GM18861 (cell line): ENCODE measurements around the gene COL4A1.

Source experiments
- ATAC-seq: cut with Tn5 transposase; IDR thresholded peaks from one replicate; pipeline ENCODE4 v1.9.1; 2021; ENCODE audit not compliant: unreplicated experiment

Gene COL4A1

DNA sequence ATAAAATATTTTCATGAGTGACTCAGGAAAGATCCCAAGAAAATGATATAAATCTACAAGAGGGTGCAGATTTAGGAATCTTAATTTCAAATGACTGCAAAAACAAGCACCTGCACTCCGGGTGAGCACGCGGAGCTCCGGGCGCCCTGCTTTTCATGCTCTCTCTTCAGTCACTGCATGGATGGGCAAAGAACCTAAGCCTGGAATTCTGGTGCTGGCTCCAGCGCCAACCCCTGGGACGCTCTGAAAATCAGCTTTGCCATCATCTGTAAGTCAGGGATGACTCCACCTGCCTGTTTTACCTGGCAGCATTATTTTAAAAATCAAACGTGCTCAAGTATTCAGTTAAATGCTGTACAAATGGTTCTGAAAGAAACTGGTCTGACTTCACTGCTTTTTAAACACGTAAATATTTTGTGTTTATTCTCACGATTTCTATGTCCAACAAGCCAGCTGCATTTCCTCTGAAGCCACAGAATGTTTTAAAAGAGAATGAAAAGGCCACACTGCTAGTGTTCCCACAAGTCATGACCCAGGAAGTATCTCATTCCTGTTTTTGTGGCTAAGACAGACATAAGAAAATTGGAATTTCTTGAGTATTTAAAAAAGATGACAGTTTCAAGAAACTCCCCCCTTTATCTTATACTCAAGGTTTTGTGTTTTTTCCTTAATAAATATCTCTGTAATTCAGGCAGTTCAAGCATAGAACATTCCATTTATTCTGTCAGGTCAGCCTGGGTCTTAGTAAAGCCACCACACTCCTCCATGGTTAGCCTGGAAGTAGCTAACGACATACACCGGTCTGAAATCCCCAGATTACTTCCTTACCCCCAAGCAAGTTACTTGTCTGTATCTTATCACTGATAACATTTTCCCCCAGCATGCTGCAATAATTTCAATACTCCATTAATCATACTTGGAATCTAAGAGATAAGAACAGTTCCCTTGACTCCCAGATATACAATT is 81.1 kb downstream of the COL4A1 start:
- ATAC-seq: no peak

DNA sequence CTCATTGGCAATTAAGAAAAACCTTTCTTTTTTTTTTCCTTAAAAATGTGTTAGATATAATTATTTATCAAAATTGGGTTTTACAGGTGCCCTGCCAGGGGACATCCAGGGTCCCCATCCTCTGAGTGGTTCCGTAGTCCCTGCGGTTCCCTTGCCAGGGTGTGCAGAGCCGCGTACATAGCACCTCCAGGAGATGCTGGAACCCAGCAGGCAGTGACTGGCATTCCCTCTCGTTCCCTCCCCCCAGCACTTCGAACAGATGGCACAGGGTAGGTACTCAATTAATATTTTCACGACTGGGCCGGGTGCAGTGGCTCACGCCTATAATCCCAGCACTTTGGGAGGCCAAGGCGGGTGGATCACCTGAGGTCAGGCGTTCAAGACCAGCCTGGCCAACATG is 82.0 kb downstream of the COL4A1 start:
- no peak for ATAC-seq

DNA sequence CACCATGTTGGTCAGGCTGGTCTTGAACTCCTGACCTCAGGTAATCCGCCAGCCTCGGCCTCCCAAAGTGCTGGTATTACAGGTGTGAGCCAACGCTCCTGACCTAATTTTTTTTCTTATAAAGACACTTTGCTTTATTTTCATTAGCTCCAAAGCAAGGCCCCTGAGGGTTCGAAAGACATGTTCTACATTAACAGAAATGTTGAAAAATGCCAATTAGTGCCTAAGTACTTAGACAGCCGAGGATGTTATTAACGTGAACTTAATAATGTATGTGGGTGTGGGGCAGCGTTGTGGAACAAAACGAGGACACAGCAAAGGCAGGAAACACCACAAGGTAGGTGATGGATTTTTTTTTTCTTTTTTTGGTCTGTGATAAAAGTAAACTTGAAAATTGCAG is 82.4 kb downstream of the COL4A1 start:
- no peak for ATAC-seq

DNA sequence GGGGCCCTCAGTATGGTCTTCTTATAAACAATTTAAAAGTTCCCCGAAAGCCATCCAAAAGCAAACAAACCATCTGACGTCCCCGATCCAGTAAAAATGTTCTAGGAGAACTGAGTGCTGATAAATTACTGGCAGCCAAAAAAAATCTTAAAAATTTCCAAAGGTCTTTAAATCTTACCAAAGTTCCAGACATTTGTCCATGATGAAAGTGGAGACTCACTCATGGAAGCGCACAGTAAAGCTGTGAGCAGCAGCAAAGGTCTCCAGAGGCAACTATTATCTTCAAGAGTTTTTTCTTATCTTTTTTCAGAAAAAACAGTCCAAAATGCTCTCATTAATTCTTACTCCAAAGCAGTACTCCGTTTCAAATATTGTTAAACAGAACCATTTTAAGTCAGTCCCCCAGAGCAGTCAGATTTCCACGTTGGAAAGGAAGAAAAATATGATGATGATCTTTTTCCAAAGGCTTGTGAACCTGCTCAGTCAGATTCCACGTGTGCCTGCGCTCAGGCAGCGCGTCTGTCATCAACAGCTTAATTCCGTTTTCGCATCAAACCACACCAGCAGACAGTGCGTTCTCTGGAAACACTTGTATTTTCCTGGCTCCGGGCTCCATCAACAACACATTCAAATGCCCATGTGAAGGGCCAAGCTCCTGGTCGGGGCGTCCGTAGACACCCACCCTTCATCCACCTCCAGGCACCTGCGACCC is 85.4 kb downstream of the COL4A1 start:
- no peak for ATAC-seq

DNA sequence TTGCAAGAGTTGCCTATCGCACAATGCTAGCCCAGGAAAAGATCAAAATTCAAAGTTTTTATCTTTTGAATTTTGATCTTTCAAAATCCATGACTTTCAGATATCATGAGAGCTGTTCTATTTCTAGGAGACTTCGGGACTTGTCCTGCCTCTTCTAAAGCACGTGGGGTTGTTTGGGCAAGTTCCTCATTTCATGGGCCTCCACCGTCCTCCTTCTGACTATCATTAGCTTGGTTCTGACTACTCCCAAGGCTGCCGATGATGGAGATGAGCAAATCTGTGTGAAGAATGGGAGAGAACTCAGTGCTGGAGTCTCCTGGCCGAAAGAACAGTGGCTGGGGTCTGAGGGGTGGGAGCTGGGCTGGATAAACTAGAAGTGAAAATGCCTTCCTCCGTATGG is 86.5 kb downstream of the COL4A1 start:
- ATAC-seq: no peak

DNA sequence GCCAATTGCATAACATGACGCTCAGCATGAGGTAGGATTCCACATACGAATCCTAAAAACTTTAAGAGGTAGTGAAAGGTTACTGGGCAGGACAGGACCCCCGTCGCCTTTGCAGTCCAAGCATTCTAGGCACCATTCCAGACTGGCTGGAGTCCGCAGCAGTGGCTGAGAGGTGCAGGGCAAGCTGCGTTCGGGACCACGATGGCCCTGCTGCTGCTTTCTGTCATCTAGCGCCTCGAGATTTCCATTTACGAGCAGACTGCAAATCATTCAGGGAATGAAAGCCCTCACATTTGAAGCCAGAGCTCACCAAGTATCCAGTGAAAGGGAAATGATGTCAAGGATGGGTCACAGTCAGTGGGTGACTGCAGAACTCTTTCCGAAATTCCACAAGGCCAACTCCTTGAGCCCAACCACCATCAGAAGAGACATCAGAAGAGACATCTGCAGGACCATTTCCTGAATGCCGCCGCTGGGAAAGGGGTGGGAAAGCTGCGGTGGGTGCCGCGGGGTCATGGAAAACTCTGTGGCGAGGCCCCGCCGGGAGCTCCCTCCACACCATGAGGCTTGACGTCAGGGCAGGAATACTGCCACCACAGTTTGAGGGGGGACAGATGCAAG is 88.3 kb downstream of the COL4A1 start:
- ATAC-seq: no peak

DNA sequence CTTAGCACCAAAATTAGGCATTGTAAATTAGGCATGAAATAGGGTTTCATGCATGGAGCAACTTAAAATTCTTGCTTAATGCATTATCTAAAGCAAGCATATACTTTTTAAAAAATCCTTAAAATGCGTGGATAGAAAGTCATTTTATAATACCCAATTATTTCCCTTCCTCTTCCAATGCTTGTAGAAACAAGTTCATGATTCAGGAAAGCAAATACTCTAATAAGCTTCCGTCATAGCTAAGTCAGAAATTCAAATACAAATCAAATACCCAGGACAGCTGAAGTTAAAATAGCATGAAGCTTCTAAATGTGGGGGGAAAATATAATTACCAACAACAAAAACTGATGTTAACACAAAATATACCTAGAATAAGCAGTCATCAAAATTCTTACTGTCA is 89.1 kb downstream of the COL4A1 start:
- no peak for ATAC-seq

DNA sequence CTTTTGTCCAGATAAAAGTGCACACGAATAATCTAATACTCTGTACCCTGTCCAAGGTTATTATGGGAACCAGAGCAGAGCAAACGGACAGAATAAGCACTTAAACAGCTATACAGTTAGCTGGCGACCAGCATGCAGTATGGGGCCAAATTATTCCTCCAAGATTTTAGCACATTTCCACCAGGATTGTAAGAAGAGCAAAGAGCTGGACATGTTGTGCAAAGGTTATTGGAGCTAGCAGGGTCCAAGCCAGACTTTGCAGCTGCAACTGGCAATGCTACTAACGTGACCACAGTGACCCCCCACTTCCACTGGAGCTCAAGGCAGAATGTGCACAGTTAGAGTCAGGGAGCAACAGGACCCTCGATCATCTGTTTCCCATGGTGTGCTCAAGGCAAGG is 89.9 kb downstream of the COL4A1 start:
- ATAC-seq: no peak

DNA sequence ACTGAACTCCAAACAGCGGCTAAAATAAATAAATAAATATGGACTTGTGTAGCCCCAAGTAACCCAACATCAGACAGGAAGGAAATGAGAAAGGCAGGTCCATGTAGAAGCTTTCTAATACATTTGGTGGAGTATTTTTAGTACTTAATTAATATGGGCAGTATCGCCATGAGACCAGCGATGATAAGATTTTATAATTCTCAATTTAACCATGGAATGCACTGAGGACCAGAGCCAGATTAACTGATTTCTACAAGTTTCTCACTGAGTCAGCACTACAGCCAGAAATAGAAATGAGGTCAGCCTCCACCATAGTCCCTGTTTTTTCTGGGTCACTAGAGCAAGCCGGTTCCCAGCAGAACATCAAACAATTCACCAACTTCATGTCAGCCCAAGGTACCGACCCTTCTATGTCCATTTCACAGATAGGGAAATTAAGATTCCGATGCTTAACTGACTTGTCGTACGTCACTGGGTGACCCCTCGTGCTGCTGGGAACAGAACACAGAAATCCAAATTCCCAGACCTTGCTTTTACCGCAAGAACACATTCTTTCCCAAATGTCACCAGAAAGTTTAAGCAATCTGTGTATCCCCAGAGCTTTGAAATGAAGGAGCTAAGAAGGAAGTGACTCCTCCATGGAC is 90.4 kb downstream of the COL4A1 start:
- ATAC-seq: no peak

DNA sequence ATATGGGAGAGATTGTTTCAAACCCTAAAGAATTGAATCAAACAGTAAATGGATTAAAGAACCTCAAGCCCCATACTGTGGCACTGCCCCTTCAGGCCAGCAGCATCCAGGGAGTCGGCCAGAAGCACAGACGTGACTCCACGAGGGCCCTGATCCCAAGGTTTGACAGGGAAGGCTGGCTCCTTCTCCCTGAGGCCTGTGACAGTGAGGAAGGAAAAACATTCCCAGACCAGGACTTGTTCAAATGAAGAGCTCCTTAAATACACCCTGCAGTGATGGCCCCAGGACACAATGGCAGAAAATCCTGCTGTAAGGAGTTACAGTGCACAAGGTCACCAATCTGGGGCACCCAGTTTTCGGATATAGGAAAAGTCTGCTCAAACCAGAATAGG is 91.0 kb downstream of the COL4A1 start:
- no peak for ATAC-seq

DNA sequence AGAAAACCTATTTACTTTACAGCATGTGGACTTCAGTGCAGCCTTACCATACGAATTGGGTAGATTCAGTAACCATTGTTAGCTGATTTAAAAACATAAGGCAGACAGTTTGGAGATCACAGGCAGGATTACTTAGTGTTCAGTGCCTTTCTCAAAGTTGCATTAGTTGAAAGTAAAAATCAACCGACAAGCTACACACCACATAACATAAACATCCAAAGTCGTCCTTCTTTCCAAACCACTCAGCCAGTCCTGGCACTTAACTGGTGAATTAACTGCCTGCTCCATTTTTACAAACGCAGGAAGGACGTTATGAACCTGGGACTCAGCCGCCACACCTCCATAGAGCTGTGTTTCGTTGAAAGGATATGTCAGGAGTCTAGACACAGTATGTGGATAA is 91.4 kb downstream of the COL4A1 start:
- ATAC-seq: no peak

DNA sequence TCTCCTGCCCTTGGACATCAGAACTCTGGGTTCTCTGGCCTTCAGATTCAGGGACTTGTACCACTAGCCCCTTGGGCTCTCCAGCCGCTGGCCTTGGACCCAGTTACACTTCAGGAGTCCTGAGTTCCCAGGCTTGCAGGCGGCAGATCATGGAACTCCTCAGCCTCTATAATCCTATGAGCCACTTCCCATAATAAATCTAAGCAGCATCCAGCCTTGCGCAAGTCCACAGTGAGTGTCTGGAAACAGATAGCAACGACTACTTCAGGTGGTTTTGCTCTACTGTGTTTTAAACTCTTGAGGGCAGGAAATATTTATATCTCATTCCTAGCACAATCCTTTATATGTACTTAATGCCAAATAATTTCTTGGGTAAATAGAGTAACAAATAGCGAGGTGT is 92.3 kb downstream of the COL4A1 start:
- no peak for ATAC-seq

DNA sequence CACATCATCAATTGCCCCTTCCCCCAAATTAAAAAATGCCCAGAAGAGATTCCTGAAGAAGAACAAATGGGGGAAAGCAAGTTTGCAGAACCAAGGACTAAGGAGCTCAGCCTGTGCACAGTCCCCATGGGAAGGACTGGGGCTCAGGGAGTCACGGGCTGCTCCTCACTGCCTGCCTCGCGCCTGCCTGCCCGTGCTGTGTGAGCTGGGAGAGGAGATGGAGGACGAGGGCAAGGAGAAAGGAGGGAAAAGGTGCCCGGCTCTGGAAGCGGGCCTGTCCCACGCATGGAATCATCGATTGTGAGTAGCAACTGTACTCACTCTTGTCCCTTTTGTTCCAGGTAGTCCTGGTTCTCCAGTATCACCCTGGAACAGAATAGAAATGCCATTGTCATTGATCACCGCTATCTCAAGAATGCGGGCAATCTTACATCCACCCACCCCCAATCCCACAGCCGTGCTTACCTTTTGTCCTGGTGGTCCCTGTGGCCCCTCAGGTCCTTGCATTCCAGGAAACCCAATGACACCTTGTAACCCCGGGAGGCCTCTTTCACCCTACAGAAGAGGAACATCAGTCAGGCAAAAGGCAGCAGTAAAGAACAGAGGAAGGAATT is 93.4 kb downstream of the COL4A1 start:
- ATAC-seq: no peak

DNA sequence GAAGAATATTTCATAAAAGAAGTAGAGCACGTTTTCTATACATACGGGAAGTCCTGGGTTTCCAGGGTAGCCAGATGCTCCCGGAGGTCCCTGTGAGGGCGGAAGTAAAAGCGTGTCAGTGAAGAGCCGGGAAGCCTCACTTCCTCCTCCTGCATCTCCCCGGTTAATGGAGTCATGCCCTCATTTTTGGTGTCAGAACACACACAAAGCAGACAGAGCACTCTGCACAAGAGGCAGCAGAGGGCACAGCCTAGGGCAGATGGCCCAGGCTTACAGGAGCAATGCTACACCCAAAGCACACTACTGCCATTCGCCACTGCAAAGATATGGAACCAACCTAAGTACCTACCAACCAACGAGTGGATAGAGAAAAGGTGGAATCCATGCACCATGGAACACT is 94.4 kb downstream of the COL4A1 start:
- no peak for ATAC-seq

DNA sequence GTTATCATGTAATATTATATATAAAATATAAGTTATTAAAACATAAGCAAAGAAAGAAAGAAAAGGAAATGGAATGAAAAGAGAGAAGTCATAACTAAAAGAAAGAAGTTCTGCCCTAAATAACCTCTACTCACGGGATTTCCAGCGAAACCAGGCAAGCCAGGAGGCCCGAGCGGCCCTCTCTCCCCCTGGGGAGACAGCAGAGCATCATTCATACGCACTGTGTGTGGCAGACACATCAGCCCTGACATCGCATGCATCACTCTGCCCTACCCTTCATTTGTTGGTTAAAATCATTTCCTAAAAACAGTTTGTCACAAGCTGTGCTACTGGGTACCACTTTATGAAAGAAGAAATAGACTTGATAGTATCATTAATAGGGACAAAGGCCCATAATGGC is 95.2 kb downstream of the COL4A1 start:
- no peak for ATAC-seq

DNA sequence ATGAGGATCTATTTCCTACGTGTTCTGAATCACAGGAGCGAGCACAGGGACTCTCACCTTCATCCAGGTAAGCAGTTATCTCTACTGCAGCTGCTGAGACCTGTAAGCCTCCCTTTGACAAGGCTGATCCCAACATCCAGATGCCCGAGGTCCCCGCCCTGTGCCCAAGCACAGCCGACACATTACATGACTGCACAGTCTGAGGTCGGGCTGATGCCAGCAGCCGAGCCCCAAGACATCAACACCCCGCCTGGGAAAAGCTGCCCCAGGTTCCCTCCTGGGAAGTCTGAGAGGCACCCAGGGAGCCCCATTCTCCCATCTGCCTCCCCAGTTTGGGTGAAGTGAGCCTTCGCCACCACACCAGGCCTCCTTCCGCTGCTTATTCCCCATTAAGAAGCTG is 95.9 kb downstream of the COL4A1 start:
- ATAC-seq: no peak

DNA sequence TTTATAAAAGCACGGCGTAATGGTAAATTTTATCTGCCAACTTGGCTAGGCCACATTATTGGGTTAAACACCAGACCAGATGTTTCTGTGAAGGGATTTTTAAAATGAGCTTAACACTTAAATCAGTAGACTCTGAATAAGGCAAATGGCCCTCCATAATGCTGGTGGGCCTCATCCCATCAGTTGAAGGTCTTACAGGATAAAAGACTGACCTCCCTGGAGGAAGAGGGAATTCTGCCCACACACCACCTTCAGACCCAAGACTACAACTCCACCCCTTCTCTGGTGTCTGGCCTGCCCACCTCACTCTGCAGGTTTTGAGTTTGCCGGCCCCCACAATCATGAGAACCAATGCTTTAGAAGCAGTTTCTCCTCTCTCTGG is 96.4 kb downstream of the COL4A1 start:
- ATAC-seq: no peak

DNA sequence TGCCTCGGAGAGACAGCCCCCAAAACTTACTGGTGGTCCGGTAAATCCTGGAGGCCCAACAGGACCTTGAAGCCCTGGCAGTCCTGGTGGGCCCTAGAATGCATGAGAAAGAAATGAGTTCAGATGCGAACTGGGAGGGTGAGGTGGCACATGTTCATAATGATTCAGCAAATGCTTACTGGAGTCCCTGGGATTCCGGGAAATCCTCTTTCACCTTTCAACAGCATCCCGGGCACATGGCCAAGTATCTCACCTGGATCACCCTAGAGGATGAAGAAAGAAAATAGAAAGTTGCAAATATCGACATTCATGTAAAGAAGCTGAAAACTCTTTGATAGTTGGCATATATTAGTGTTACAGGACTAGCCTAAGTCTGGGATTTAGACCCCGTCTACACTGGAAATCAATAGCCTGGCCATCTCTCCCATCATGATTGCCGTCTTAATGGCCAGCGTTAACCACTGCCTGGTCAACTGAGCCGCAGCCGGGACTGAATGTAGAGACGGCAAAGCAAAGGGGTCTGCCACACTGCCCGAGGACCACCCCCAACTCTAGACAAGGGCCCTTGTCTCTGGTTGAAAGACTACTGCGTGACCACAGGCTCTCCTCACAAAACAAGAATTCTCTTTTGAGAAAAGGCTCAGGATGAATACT is 96.9 kb downstream of the COL4A1 start:
- no peak for ATAC-seq

DNA sequence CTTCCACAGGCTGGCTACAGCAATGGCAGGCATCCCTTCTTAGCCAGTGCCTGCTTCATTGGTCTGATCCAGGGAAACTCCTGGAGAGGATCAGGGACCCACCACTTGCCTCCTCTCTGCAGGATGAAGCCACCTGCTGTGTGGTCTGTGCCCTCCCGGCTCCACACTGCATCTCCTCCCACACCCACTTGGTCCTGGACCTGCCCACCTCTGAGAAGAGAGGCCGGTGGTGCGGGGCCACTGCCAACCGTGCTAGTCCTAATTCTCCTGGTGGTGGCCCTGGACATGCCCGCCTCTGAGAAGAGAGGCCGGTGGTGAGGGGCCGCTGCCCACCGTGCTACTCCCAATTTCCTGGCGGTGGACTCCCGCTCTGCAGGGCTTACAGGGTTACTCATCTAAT is 98.8 kb downstream of the COL4A1 start:
- no peak for ATAC-seq

DNA sequence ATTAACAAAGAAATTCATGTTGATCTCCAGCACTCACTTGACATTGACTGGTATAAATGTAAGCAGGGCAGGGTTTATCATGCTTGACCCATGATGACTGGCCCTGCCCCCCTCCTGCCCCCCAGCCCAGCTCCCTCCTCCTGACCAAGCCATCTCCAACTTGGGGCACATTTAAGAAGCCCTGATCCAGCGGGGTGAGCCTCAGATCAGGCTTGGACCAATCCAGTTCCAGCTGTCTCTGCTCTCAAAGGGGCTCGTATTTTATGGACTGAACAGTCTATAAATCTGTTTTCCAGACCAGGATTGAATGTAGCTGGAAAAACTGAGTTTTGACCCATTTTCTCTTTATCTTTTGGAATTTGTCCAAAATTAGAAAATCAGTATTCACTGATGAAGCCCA is 100.0 kb downstream of the COL4A1 start:
- no peak for ATAC-seq

DNA sequence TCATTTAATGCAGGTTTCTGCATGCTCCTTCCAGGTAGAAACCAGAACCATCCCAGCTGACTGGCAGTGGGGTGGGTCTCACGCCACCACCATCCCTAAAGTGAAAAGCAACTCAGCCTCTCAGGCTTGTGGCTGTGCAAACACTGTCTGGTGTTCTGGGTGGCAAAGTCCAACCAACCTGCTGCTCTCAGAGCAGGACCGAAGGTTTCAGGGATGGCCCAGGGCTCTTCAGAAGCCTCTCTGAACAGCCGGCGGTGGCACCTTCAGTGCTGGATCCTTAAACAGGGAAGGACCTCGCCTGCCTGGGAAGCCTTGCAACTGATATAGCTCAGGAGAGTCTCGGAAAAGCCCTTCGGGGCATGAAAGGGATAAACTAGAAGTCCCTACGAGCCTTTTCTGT is 100.8 kb downstream of the COL4A1 start:
- no peak for ATAC-seq
